ENCODE data around the gene PRSS21.

DNA sequence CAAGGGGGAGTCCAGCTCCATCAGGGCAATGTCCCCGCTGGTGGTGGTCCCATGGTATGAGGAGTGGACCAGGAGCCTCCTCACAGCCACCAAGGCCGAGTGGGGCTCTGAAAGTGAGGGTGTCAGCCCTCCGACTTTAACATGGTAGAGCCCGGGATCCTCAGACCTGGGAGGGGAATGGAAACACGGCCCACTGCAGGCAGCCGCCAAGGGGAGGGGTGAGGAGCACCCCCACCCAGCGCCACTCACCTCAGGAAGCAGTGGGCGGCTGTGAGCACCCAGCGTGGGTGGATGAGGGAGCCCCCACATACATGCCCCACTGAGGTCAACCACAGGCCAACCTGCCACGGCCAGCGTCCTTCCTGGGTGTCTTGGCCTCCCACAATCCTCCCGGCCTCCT is 23.9 kb downstream of the PRSS21 start:
- TF ChIP-seq FOXA1 (IDR thresholded peaks at IDR 0.05) (no peak), ZNF384 (IDR thresholded peaks at IDR 0.05) (no peak), ELF4 (IDR thresholded peaks at IDR 0.05) (no peak), SP1 (IDR thresholded peaks at IDR 0.05) (no peak), TARDBP (IDR thresholded peaks at IDR 0.05) (no peak), ARNT (IDR thresholded peaks at IDR 0.05) (no peak), BHLHE40 (IDR thresholded peaks at IDR 0.05; ENCODE audit: borderline replicate concordance) (no peak), HDGF (IDR thresholded peaks at IDR 0.05; ENCODE audit: borderline replicate concordance) (no peak)
